Fibroblast of mammary gland (primary cell): ENCODE data around the gene SAMD1.

Experiments
- DNase-seq: peaks from one replicate; pipeline ENCODE4 v3.0.0-alpha.2; 2010; ENCODE audit warnings: low read depth
- H3K4me3 ChIP-seq: 2 replicates; pipeline ENCODE4 v1.5.1; 2011; ENCODE audit warnings: low read depth, mild to moderate bottlenecking, low read length, moderate library complexity; ENCODE audit not compliant: control insufficient read depth
- CTCF ChIP-seq: conservative IDR thresholded peaks from 2 replicates; pipeline ENCODE4 v1.5.1; 2011; ENCODE audit warnings: low read depth, low read length, inconsistent platforms; ENCODE audit not compliant: control insufficient read depth, insufficient read depth

Gene SAMD1

DNA sequence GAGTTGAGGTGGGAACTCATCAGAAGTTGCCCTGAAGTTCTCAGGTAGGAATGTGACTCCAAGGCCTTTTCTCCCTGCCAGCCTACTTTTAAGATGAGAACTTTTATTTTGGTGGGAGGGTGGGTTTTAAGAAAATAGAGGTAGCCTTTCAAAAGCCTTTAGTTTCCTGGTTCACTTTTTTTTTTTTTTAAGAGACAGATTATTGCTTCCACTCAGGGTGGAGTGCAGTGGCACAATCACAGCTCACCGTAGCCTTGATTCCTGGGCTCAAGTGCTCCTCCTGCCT, 7.9 kb downstream of the SAMD1 start:
- no peak for DNase-seq
- H3K4me3 ChIP-seq: no peak overlapping the region
- no peak for TF ChIP-seq CTCF

DNA sequence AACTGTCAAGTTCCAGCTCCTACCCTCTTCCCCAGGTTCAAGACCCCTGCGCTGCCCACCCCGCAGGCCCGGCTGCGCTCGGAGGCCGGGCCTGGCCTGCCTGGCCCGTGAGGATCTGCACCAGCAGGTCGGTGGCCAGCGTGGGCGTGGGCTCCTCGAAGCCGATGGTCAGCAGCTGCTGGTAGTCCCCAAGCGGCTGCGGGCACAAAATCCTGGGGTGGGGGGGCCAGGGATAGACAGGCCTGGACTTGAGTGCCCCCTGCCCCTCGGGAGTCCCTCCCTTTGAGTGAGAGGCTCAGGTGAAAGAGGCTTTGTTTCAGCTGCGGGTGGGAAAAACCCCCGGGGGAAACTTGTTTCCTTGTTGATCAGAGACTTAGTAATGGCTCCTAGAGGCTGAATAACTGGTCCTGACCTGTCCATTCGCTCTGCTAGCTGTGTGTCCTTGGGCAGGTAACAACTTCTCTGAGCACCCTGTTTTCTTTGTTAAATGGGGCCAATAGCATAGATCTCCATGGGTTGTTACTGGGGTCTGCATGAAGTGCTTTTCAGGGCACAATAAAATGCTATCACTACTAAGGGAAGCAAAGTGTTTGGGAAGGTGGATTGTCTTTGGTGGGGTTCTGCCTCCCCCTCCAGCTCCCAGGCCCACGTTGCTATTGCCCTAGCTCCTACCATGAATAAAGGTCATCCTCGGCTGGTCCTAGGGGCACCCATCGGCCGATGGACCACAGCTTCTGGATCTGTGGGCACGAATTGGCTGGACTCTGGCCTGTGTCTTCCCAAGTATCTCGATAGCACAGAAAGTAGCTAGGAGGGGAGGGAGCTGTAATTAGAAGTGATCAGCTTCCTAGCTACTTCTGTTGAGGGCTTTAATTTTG, 8.5 kb downstream of the SAMD1 start:
- DNase-seq: peak; percentile 30
- no peak for TF ChIP-seq CTCF
- H3K4me3 ChIP-seq: peak overlapping the region; percentile 63

GRCh38 chr19:14080887-14081796, 9.4 kb downstream of the SAMD1 start:
- H3K4me3 ChIP-seq: peak overlapping the region; percentile 86
- no peak for TF ChIP-seq CTCF
- DNase-seq: peak; percentile 100

DNA sequence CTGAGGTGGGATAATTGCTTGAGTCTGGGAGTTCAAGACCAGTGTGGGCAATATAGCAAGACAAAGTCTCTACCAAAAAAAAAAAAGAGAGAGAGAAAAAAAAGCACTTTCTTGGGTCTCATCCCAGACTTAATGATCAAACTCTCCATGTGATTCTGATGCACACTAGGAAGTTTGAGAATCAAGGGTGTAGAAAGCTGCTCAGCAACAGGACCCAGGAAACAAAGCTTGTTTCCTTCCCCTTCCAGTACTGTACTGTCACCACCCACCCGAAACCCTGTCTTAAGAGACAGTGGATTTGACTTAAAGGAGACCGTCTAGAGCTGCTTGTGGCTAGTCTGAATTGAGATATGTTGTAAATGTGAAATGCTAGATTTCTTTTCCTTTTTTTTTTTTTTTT, 12.1 kb downstream of the SAMD1 start:
- peak; percentile 56 for DNase-seq
- no peak for TF ChIP-seq CTCF
- no peak overlapping the region for H3K4me3 ChIP-seq

DNA sequence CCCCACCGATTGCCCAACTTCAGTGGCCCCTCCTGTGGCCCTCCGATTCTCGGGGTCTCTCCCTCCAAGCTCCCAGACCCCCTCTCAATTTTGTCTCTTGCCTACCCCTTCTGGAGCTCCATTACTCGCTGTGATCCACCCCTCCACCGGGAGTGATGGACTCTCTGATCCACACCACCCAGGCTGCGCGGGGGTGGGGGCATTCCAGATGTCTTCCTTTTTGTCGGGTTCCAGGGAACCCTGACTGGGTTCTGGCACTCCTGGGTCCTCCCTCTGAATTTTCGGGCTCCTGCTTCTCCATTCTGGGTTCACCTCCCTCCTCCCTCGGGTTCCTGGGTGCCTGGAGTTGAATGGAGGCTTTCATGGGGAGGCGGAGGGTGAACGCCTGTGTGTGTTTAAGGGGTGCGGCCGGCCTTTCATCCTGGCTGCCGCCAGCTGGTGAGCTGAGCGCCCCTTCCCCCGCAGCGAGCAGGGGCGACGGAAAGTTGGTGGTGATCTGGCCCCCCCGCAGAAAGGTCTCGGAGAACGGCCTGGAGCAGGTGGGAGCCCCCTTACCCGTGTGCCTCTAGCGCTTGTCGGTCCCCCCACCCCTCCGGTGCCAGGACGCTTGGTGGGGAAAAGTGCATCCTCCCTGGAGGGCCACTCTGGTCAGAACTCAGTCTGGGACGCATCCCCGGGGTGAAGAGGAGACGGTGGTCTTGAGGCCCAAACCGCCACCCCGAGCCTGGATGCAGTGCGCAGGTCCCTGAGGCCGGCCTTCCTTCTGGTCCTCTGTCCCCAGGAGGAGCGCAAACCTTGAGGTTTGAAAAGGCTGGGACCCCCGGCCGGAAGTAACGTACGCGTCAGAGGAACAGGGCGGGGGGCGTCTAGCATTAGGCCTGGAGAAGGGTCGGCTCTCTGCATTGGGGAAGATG, 16.4 kb downstream of the SAMD1 start:
- no peak for DNase-seq
- no peak for TF ChIP-seq CTCF
- peak overlapping the region; percentile 58 for H3K4me3 ChIP-seq

DNA sequence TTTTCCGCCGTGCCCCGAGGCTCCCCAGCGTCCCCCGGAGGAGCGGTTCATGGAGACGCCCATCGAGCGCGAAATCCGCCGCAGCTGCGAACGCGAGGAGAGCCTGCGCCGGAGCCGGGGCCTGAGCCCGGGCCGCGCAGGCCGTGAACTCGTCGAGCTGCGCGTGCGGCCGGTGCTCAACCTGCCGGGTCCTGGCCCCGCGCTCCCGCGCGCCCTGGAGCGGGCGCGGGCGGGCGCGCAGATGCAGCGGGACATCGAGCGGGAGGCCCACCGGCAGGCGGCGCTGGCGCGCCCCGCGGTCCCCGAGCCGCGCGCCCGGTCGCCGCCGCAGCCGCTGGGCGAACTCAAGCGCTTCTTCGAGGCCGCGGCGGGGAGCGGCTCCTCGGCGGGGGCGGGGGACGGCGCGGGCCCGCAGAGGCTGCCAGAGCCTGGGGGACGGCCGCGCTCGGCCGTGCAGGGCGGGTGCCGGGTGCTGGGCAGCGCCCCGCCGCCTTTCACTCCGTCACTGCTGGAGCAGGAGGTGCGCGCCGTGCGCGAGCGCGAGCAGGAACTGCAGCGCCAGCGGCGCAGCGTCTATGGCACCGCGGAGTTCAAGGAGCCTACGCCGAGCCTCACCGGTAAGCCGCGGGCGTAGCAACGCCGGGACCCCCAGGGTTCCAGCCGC, 17.2 kb downstream of the SAMD1 start:
- DNase-seq: peak; percentile 76
- no peak for TF ChIP-seq CTCF
- peak overlapping the region; percentile 58 for H3K4me3 ChIP-seq
